ENCODE results near the gene RASL10A.

Gene RASL10A

GRCh38 chr22:29266564-29267461, 48.7 kb downstream of the RASL10A start:
- peak overlapping the region; percentile 97 for H4K12ac ChIP-seq (ENCODE audit: low read depth, low read length)
- H2AFZ ChIP-seq (ENCODE audit: insufficient read depth, low read length, poor library complexity) = peak overlapping the region; percentile 90
- peak overlapping the region; percentile 100 for H2BK120ac ChIP-seq (ENCODE audit: insufficient read depth, low read length, poor library complexity)
- H3K36me3 ChIP-seq (ENCODE audit: control insufficient read depth in 1 of 2, insufficient read depth in 2 of 2, low read length in 2 of 2) = peaks cover 17 to 22% of the 10 kb centered on the region in 2 experiments
- DNase-seq = no peak
- no peaks in the 10 kb centered on the region for H3K9me3 ChIP-seq (ENCODE audit: insufficient read depth, low read depth, low read length)
- H3K14ac ChIP-seq (ENCODE audit: low read length) = peak overlapping the region; percentile 98
- no CpG with 5 or more reads among the region's 13 CpGs for WGBS (ENCODE audit: extremely low coverage, insufficient coverage, insufficient read length)
- H3K23ac ChIP-seq (ENCODE audit: low read length) = no peak overlapping the region
- H2AK5ac ChIP-seq (ENCODE audit: low read length) = peak overlapping the region; percentile 49
- H3K4me1 ChIP-seq (ENCODE audit: control insufficient read depth in 1 of 2, insufficient read depth in 2 of 2, low read length in 2 of 2) = peaks cover 9 to 15% of the 10 kb centered on the region in 2 experiments
- H3K27me3 ChIP-seq (ENCODE audit: insufficient read depth, low read length) = no peaks in the 10 kb centered on the region
- H4K8ac ChIP-seq (ENCODE audit: low read depth, low read length) = peak overlapping the region; percentile 99
- H3K4ac ChIP-seq (ENCODE audit: low read depth, low read length) = peak overlapping the region; percentile 98
- H3K18ac ChIP-seq (ENCODE audit: low read length) = peak overlapping the region; percentile 95
- H3K79me1 ChIP-seq (ENCODE audit: low read length) = peaks cover 22% of the 10 kb centered on the region
- no peak overlapping the region for H3K27ac ChIP-seq (ENCODE audit: low read depth, low read length)
- no peak overlapping the region for H2BK12ac ChIP-seq (ENCODE audit: low read length)
- peak overlapping the region; percentile 77 for H3K9ac ChIP-seq (ENCODE audit: low read length)
- H2BK5ac ChIP-seq (ENCODE audit: low read depth, low read length, poor library complexity) = peak overlapping the region; percentile 100
- H3K4me2 ChIP-seq (ENCODE audit: low read length) = peak overlapping the region; percentile 91
- H3K79me2 ChIP-seq (ENCODE audit: control insufficient read depth, insufficient read depth, low read length, poor library complexity) = peaks cover 37% of the 10 kb centered on the region
- H4K91ac ChIP-seq (ENCODE audit: low read depth, low read length) = peak overlapping the region; percentile 100
- peak overlapping the region; percentile 90 for H3K4me3 ChIP-seq (ENCODE audit: low read depth, low read length)

GRCh38 chr22:29265929-29266328, 49.6 kb downstream of the RASL10A start:
- Histone ChIP-seq H4K8ac (ENCODE audit: low read depth, low read length) (no peak overlapping the region), H2BK5ac (ENCODE audit: low read depth, low read length, poor library complexity) (no peak overlapping the region), H3K23ac (ENCODE audit: low read length) (no peak overlapping the region), H3K79me1 (ENCODE audit: low read length) (peaks cover 22% of the 10 kb centered on the region), H3K36me3 (ENCODE audit: control insufficient read depth in 1 of 2, insufficient read depth in 2 of 2, low read length in 2 of 2) (peaks cover 17 to 24% of the 10 kb centered on the region in 2 experiments), H3K18ac (ENCODE audit: low read length) (no peak overlapping the region), H3K14ac (ENCODE audit: low read length) (no peak overlapping the region), H3K79me2 (ENCODE audit: control insufficient read depth, insufficient read depth, low read length, poor library complexity) (peaks cover 36% of the 10 kb centered on the region), H3K4me3 (ENCODE audit: low read depth, low read length) (no peak overlapping the region), H3K27ac (ENCODE audit: low read depth, low read length) (no peak overlapping the region), H3K9me3 (ENCODE audit: insufficient read depth, low read depth, low read length) (no peaks in the 10 kb centered on the region), H4K91ac (ENCODE audit: low read depth, low read length) (no peak overlapping the region), H3K4me2 (ENCODE audit: low read length) (no peak overlapping the region), H2AK5ac (ENCODE audit: low read length) (no peak overlapping the region), H2BK12ac (ENCODE audit: low read length) (no peak overlapping the region), H2AFZ (ENCODE audit: insufficient read depth, low read length, poor library complexity) (no peak overlapping the region), H4K12ac (ENCODE audit: low read depth, low read length) (no peak overlapping the region), H2BK120ac (ENCODE audit: insufficient read depth, low read length, poor library complexity) (no peak overlapping the region), H3K4me1 (ENCODE audit: control insufficient read depth in 1 of 2, insufficient read depth in 2 of 2, low read length in 2 of 2) (peaks cover 9 to 15% of the 10 kb centered on the region in 2 experiments), H3K27me3 (ENCODE audit: insufficient read depth, low read length) (no peaks in the 10 kb centered on the region), H3K9ac (ENCODE audit: low read length) (no peak overlapping the region), H3K4ac (ENCODE audit: low read depth, low read length) (no peak overlapping the region)
- DNase-seq = no peak
- WGBS (ENCODE audit: extremely low coverage, insufficient coverage, insufficient read length) = no CpG with 5 or more reads among the region's 4 CpGs

GRCh38 chr22:29265305-29265704, 50.2 kb downstream of the RASL10A start:
- Histone ChIP-seq H3K23ac (ENCODE audit: low read length) (no peak overlapping the region), H2AK5ac (ENCODE audit: low read length) (no peak overlapping the region), H2AFZ (ENCODE audit: insufficient read depth, low read length, poor library complexity) (no peak overlapping the region), H3K4me1 (ENCODE audit: control insufficient read depth in 1 of 2, insufficient read depth in 2 of 2, low read length in 2 of 2) (peaks cover 9 to 14% of the 10 kb centered on the region in 2 experiments), H3K4me2 (ENCODE audit: low read length) (no peak overlapping the region), H3K27ac (ENCODE audit: low read depth, low read length) (no peak overlapping the region), H4K12ac (ENCODE audit: low read depth, low read length) (no peak overlapping the region), H3K79me1 (ENCODE audit: low read length) (peaks cover 22% of the 10 kb centered on the region), H3K9me3 (ENCODE audit: insufficient read depth, low read depth, low read length) (no peaks in the 10 kb centered on the region), H2BK120ac (ENCODE audit: insufficient read depth, low read length, poor library complexity) (no peak overlapping the region), H2BK12ac (ENCODE audit: low read length) (no peak overlapping the region), H3K14ac (ENCODE audit: low read length) (no peak overlapping the region), H4K91ac (ENCODE audit: low read depth, low read length) (no peak overlapping the region), H2BK5ac (ENCODE audit: low read depth, low read length, poor library complexity) (no peak overlapping the region), H3K79me2 (ENCODE audit: control insufficient read depth, insufficient read depth, low read length, poor library complexity) (peaks cover 34% of the 10 kb centered on the region), H3K9ac (ENCODE audit: low read length) (no peak overlapping the region), H4K8ac (ENCODE audit: low read depth, low read length) (no peak overlapping the region), H3K4ac (ENCODE audit: low read depth, low read length) (no peak overlapping the region), H3K4me3 (ENCODE audit: low read depth, low read length) (no peak overlapping the region), H3K18ac (ENCODE audit: low read length) (no peak overlapping the region), H3K27me3 (ENCODE audit: insufficient read depth, low read length) (no peaks in the 10 kb centered on the region), H3K36me3 (ENCODE audit: control insufficient read depth in 1 of 2, insufficient read depth in 2 of 2, low read length in 2 of 2) (peaks cover 23 to 30% of the 10 kb centered on the region in 2 experiments)
- WGBS (ENCODE audit: extremely low coverage, insufficient coverage, insufficient read length) = no CpG with 5 or more reads among the region's 7 CpGs
- no peak for DNase-seq

- H3K4me1 ChIP-seq (ENCODE audit: control insufficient read depth in 1 of 2, insufficient read depth in 2 of 2, low read length in 2 of 2) = peaks cover 9% of the 10 kb centered on the region in 2 experiments
- no CpG with 5 or more reads among the region's 14 CpGs for whole genome bisulfite sequencing (ENCODE audit: extremely low coverage, insufficient coverage, insufficient read length)
- no peak overlapping the region for H3K4me3 ChIP-seq (ENCODE audit: low read depth, low read length)
- H2AK5ac ChIP-seq (ENCODE audit: low read length) = no peak overlapping the region
- no peak overlapping the region for H2BK12ac ChIP-seq (ENCODE audit: low read length)
- no peak overlapping the region for H3K14ac ChIP-seq (ENCODE audit: low read length)
- H3K79me1 ChIP-seq (ENCODE audit: low read length) = peaks cover 19% of the 10 kb centered on the region
- no peak overlapping the region for H2BK120ac ChIP-seq (ENCODE audit: insufficient read depth, low read length, poor library complexity)
- H3K9me3 ChIP-seq (ENCODE audit: insufficient read depth, low read depth, low read length) = no peaks in the 10 kb centered on the region
- no peak overlapping the region for H3K23ac ChIP-seq (ENCODE audit: low read length)
- H3K9ac ChIP-seq (ENCODE audit: low read length) = no peak overlapping the region
- H3K27ac ChIP-seq (ENCODE audit: low read depth, low read length) = no peak overlapping the region
- peaks cover 28 to 38% of the 10 kb centered on the region in 2 experiments for H3K36me3 ChIP-seq (ENCODE audit: control insufficient read depth in 1 of 2, insufficient read depth in 2 of 2, low read length in 2 of 2)
- no peak overlapping the region for H3K4ac ChIP-seq (ENCODE audit: low read depth, low read length)
- H3K27me3 ChIP-seq (ENCODE audit: insufficient read depth, low read length) = no peaks in the 10 kb centered on the region
- H2BK5ac ChIP-seq (ENCODE audit: low read depth, low read length, poor library complexity) = no peak overlapping the region
- no peak for DNase-seq
- H2AFZ ChIP-seq (ENCODE audit: insufficient read depth, low read length, poor library complexity) = no peak overlapping the region
- no peak overlapping the region for H3K18ac ChIP-seq (ENCODE audit: low read length)
- no peak overlapping the region for H4K8ac ChIP-seq (ENCODE audit: low read depth, low read length)
- H3K79me2 ChIP-seq (ENCODE audit: control insufficient read depth, insufficient read depth, low read length, poor library complexity) = peaks cover 20% of the 10 kb centered on the region
- no peak overlapping the region for H4K91ac ChIP-seq (ENCODE audit: low read depth, low read length)
- no peak overlapping the region for H3K4me2 ChIP-seq (ENCODE audit: low read length)
- no peak overlapping the region for H4K12ac ChIP-seq (ENCODE audit: low read depth, low read length)
Measured at GRCh38 chr22:29263791-29264276, 51.7 kb downstream of the RASL10A start.
